Peyer's patch (tissue), 4 donors: ENCODE data around the gene MZT2B.
"Not testable (repeated sequence)": the region's sequence is repeated elsewhere in the genome, so short reads cannot be mapped to it uniquely, and the experiment has no call there.

ENCODE experiments used
- CTCF ChIP-seq, 6 experiments: fragments of 450-650 bp in 4 of 6; fragments of 200-600 bp in 2 of 6; sonication (generic) in 1 of 6; IDR thresholded peaks; one replicate each; pipeline ENCODE4 v1.5.1; 2017 to 2019; ENCODE audit warnings: antibody characterized with exemption in 6 of 6, mild to moderate bottlenecking in 3 of 6, moderate library complexity in 1 of 6
- POLR2A ChIP-seq, 2 donors: fragments of 450-650 bp; IDR thresholded peaks; one replicate each; pipeline ENCODE4 v1.5.1; 2017; ENCODE audit warnings: antibody characterized with exemption in 2 of 2, mild to moderate bottlenecking in 2 of 2, moderate library complexity in 2 of 2

- not testable (repeated sequence) for TF ChIP-seq CTCF, POLR2A (IDR thresholded peaks at IDR 0.05)
Measured at GRCh38 chr2:130207051-130207450, 25.0 kb downstream of the MZT2B start.
